G401 (cell line): ENCODE data around the gene PSMB7. TPM values are rescaled to one million over a fixed set of nuclear protein-coding genes. Genes with fewer than 3 reads are reported as not detected.

Source experiments
- DNase-seq: peaks from one replicate; pipeline ENCODE4 v3.0.0-alpha.2; 2015; ENCODE audit warnings: low spot score
- in situ Hi-C: cut with HindIII; loops from 2 replicates; pipeline ENCODE4 v1.10.0; 2016; ENCODE audit warnings: low sequenced_read_pairs, mixed read lengths
- total RNA-seq: library from RNA; depleted of rRNA; stranded (reverse); fragments of >200 nt; shearing (Covaris generic); gene quantifications from 2 replicates; pipeline ENCODE4 v1.2.3, GENCODE V29; 2014; rRNA removed

The PSMB7 gene
- total RNA-seq = 163 and 196 TPM in 2 replicates

GRCh38 chr9:124415102-124415851, at the start of gene PSMB7:
Gene PSMB7, minus strand, starts transcription at chr9:124415442. Its CDS starts 17 bp downstream, at chr9:124415425.
- DNase-seq = peak; percentile 95
- in situ Hi-C loops = no loop called here

- DNase-seq = no peak
- in situ Hi-C loops = no loop called here
Measured at GRCh38 chr9:124462739-124463138, 47.5 kb upstream of the PSMB7 start.

- in situ Hi-C loops = no loop called here
Measured at GRCh38 chr9:124458441-124458840, 43.2 kb upstream of the PSMB7 start.

GRCh38 chr9:124457887-124458431, 42.7 kb upstream of the PSMB7 start:
- no peak for DNase-seq
- in situ Hi-C loops = no loop called here

More at GRCh38 chr9:124458441-124458840, 43.2 kb upstream of the PSMB7 start:
- no peak for DNase-seq

GRCh38 chr9:124457079-124457886, 42.0 kb upstream of the PSMB7 start:
- in situ Hi-C loops = no loop called here
- DNase-seq = no peak

GRCh38 chr9:124456341-124457078, 41.3 kb upstream of the PSMB7 start:
- no peak for DNase-seq
- in situ Hi-C loops = no loop called here

- DNase-seq = no peak
- in situ Hi-C loops = no loop called here
Measured at GRCh38 chr9:124455820-124456219, 40.6 kb upstream of the PSMB7 start.

GRCh38 chr9:124454791-124455443, 39.7 kb upstream of the PSMB7 start:
- in situ Hi-C loops = no loop called here
- DNase-seq = no peak

- in situ Hi-C loops = no loop called here
- no peak for DNase-seq
Measured at GRCh38 chr9:124454296-124454695, 39.1 kb upstream of the PSMB7 start.

- in situ Hi-C loops = no loop called here
- no peak for DNase-seq
Measured at GRCh38 chr9:124453586-124454191, 38.4 kb upstream of the PSMB7 start.

GRCh38 chr9:124452841-124453585, 37.8 kb upstream of the PSMB7 start:
- in situ Hi-C loops = no loop called here
- no peak for DNase-seq

- DNase-seq = no peak
- in situ Hi-C loops = no loop called here
Measured at GRCh38 chr9:124452326-124452725, 37.1 kb upstream of the PSMB7 start.

GRCh38 chr9:124450931-124451661, 35.9 kb upstream of the PSMB7 start:
- in situ Hi-C loops = no loop called here
- DNase-seq = peak; percentile 13

- DNase-seq = peak; percentile 32
- in situ Hi-C loops = no loop called here
Measured at GRCh38 chr9:124450241-124450924, 35.1 kb upstream of the PSMB7 start, which contains the start of gene ADGRD2. Gene ADGRD2, plus strand, starts transcription at chr9:124450451. Its CDS starts 1,216 bp downstream, at chr9:124451667.

GRCh38 chr9:124449381-124450151, 34.3 kb upstream of the PSMB7 start:
- in situ Hi-C loops = no loop called here
- no peak for DNase-seq

GRCh38 chr9:124448019-124448418, 32.8 kb upstream of the PSMB7 start:
- peak; percentile 22 for DNase-seq
- in situ Hi-C loops = no loop called here
